Caki2 (cell line): ENCODE results near the gene DAB2IP. TPM values are rescaled to one million over a fixed set of nuclear protein-coding genes. Genes with fewer than 3 reads are reported as not detected.
"Not testable (repeated sequence)": the region's sequence is repeated elsewhere in the genome, so short reads cannot be mapped to it uniquely, and the experiment has no call there.

Experiments used
- DNase-seq: peaks from one replicate; pipeline ENCODE4 v3.0.0-alpha.2; 2015; ENCODE audit warnings: low read depth
- in situ Hi-C: cut with HindIII; loops from 2 replicates; pipeline ENCODE4 v1.10.0; 2016; ENCODE audit warnings: low sequenced_read_pairs, low pct_unique_long_range_greater_than_20kb, mixed read lengths
- total RNA-seq: library from RNA; depleted of rRNA; stranded (reverse); fragments of >200 nt; shearing (Covaris generic); gene quantifications from 2 replicates; pipeline ENCODE4 v1.2.3, GENCODE V29; 2014; ENCODE audit warnings: low replicate concordance

The DAB2IP gene
- total RNA-seq, 1 experiment from 2014 or later = 0.84 TPM

DNA sequence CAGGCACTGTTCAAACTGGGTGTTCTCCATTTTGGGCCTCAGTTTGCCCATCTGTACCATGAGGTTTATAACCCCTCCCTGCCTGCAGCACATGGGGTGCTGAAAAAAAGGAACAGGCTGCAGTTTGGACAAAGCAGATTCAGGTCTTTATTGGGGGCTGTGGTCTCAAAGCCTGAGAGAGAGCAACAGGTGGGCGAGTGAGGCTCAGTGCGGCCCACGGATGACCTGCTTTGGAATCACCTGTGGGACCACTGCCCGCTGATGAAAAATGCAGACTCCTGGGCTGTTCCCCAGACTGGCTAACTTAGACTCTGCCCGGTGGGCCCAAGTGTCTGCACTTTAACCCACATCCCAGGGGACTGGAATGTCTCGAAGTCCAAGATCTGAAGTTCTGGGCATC lies 11.8 kb upstream of the DAB2IP start:
- in situ Hi-C loops = no loop called here
- DNase-seq = no peak

GRCh38 chr9:121640076-121640475 lies 11.4 kb upstream of the DAB2IP start:
- in situ Hi-C loops = no loop called here
- DNase-seq = no peak

DNA sequence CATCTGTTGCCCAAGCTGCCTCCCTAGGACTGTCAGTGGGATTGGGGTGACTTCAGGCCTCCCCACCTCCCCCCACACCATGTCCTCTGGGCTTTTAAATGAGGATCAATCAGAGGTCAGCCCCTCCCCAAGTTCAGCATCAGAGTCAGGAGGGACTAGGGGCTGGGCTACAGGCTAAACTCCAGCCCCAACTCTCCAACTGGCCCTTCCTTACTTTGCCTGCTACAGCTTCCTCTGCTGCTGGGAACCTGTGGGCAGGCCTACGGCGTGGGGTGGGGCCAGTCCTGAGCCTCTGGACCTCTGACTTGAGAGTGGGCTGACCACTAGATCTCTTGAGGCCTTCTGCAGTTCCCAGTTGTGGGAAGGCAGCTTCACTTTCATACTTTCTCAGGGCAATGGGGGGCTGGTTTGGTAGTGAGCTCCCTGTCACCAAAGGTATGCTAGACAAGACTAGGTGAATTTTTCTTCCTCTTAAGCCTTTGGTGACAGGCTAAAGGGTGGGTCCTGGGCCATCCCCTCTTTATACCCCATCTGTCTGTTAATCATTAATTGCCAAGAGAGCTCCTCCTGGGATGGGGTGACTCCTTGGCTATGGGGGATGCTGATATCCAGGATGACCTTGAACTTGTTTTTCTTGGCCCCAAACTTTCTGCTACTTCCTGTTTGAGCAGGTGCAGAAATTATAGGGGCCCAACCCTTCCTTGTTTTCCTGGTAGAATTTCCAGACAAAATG lies 10.8 kb upstream of the DAB2IP start:
- in situ Hi-C loops = no loop called here
- DNase-seq = no peak

GRCh38 chr9:121641224-121641611 lies 10.2 kb upstream of the DAB2IP start:
- no peak for DNase-seq
- in situ Hi-C loops = no loop called here

- no peak for DNase-seq
- in situ Hi-C loops = no loop called here
Observed at GRCh38 chr9:121642758-121643157, 8.7 kb upstream of the DAB2IP start.

- DNase-seq = no peak
- in situ Hi-C loops = no loop called here
Observed at GRCh38 chr9:121643473-121643872, 8.0 kb upstream of the DAB2IP start.

- in situ Hi-C loops, DNase-seq: not testable (repeated sequence)
Observed at GRCh38 chr9:121644040-121644439, 7.4 kb upstream of the DAB2IP start.

DNA sequence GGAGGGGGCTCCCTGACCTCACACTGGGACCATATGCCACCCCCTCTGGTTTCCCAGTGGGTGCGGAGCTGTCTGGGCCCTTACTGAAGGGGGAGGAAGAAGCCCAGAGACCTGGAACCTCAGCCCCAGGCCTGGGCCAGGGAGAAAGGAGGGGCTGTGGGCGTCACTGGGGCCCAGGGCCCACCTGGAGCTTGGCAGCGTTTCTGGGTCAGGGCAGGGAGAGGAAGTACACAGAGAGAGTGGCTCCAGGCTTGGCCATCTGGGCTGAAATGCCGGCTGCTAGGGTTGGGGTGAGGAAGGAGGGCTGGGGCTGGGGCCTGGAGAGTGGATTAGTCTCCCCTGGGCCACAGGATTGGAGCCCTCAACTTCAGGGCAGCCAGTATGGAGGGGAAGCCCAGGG lies 6.4 kb upstream of the DAB2IP start:
- no peak for DNase-seq
- in situ Hi-C loops = no loop called here

DNA sequence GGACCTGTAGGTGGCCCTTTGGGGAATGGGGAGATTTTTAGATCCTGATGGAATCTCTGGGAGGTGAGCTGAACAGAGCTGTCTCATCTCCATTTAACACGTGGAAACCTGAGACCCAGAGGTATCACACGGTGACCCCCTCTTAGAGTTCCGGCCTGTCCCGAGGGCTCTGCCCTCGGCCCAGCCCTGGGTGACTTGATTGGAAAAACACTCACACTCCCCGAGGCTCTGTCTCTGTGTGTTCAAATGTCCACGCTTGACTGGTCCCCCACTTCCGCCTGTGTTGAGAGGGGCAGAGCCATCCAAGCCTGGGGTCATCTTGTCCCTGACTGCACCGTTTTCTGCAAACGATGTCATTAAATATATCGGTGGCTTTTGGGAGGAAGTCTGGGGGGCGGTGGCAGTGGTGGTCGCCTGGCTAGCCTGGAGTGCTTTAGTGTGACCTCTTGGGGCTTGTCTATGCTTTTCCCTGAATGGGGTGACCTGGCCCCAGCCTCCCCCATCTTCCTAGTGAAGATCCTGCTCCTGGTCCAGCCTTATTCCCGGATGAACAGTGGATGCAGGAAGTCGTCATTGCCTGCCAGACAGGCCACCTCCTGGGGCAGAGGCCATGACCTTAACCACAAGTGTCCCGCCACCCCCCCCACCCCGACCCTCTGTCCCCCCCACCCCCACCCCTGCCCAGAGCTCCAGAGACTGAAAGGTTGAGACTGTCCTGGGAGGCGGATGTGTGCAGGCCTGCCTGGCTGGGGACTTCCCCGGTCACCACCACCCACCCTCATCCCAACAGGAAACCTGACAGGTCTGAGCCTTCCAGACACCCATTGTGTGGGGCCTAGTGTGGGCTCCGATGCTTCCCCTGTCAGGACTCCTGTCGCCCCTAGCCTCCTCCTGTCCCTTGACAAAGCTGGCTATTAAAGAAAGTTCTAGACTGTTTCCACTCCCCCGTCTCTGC lies 5.3 kb upstream of the DAB2IP start:
- DNase-seq = peak; percentile 65

DNA sequence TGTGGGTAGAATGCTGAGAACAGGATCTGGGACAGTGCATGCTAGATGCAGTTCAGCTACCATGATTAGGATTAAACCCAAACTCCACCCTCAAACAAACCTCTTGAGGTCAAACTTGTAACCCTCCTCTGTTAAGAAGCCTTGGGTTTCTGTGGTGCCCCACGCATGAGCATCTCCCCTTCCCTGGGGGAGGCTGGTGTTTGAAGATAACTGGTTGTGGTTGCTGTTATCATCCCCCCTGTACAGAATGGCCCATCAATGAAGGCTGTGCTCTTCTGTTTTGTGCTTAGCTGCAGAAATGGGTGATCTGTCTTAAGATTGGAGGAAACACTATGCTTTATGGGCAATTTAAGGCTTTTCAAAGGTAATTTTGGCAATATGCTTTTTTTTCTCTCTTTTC lies 4.4 kb upstream of the DAB2IP start:
- in situ Hi-C loops = no loop called here
- no peak for DNase-seq

More for the DNA sequence above, 5.3 kb upstream of the DAB2IP start:
- in situ Hi-C loops = no loop called here

DNA sequence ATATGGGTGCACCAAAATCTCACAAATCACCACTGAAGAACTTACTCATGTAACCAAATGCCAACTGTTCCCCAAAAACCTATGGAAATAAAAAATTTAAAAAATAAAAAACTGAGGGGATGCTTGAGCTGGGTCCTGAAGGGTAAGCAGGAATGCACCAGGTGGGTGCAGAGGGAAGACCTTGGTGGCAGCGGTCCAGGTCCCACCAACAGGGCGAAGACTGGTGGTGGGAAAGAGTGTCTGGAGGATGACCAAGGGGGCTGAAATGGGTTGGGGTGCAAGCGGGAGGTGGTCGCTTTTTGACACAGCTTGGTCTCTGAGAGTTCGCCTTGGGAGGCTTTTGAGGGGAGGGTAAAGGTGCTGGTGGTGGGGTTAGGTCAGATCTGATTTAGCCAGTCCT lies 3.3 kb upstream of the DAB2IP start:
- in situ Hi-C loops = no loop called here

GRCh38 chr9:121648799-121649198 lies 2.6 kb upstream of the DAB2IP start:
- in situ Hi-C loops = no loop called here

More for the DNA sequence above, 3.3 kb upstream of the DAB2IP start:
- DNase-seq = no peak

GRCh38 chr9:121649476-121650216 lies 1.8 kb upstream of the DAB2IP start:
- DNase-seq = no peak
- in situ Hi-C loops = no loop called here

More at GRCh38 chr9:121648799-121649198, 2.6 kb upstream of the DAB2IP start:
- DNase-seq = no peak

DNA sequence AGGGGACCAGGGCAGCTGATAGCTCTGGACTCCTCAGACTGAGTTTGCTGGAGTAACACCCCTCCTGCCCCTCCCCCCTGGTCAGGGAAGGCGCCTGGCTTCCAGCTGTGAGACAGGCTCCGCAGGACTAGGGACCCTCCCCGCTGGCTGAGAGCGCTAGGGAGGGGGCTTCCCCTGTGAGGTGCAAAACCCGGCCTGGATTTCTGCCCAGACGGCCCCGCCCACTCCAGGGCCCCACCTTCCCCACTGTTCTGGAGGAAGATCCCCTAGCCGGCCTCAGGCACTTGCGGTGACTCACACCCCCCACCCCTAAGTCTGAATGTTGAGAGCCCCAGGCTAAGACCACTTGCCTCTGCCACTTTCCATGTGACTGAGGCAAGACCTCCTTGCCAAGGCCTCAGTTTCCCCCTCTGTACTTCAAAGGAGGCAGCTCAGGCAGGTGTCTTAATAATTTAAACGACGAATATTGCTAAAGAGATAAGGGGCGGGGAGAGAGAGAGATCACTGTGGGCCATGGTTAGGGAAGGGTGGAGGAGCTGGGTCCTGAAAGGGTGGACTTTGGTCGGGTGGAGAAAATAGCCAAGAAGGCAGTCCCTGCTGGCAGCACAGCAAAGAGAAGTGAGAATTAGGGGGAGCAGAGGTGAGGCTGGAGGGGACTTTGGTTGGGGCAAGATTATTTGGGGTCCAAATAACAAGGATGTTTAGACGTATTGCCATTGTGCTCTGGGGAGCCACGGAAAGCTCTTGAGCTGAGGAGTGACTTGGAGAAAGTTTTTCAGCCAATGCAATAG lies 1.0 kb upstream of the DAB2IP start:
- in situ Hi-C loops = no loop called here
- DNase-seq = peak; percentile 48

DNA sequence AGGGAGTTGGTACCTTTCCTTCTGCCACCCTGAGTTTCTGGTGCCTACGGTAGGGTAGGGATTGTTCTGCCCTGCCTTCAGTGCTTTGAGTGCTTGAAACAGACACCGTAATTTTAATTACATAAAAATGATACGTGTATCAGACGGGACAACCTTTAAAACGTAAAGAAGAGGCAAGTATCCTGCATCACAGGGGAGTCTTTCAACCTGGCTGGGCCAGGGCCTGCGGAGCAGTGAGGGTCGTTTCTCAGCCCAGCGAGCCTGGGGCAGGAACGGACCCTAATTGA lies 483 bp upstream of the DAB2IP start:
- in situ Hi-C loops = no loop called here
- DNase-seq = no peak

DNA sequence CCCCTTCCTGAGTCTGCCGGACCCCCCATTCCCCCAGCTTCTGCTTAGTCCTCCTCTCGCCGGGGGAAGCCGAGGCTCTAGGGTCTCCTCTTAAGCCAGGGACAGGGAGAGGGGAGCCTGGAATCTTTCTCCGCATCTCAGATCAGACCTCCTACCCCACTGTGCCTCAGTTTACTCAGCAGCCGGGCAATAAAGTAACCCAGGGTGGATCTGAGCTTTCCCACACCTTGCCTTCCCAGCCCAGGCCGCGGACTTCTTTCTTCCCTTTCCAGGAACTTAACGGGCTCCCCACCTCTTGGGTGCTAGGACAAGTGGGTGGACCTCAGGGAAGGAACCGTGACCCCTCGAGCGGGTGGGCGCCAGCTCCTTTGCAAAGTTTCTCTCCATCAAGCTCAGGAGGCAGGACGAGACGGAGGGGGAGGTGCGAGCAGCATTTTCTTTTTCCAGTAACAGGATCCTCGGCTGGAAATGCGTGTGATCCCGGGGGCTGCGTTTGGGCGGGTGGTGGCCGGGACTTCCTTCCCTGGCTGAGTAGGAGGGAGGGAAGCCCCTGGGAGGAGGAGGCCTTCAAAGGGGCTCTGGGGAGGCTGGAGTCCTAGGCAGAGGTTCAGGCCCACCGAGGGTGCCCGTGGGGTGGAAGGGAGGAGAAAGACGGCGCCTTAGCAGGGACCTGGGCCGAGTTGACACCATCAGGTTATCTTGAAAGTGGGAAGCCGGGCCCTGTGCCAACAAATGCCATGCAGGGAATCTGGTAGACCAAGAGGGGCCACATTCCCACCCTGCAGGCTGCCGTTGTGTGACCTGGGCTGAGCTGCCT lies 795 bp downstream of the DAB2IP start:
- DNase-seq = no peak
- in situ Hi-C loops = no loop called here

DNA sequence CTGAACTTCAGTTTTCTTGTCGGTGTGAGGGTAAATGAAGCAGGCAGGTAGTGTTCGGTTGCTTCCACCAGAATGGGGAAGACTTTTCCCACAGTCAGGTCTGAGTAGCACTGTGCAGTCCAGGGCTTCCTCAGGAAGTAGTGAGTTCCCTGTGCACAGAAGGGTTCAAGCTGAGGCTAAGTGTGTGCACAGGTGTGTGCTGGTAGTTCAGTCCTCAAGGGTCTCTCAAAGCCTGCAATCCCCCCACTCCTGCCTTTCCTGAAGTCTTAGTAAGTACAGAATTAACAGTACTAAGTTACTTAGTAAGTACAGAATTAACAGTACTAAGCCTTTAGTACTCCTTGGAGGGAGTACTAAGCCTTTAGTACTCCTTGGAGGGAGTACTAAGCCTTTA lies 1.4 kb downstream of the DAB2IP start:
- in situ Hi-C loops = no loop called here
- DNase-seq = no peak
